ENCODE data around the gene DENND2C.

DNA sequence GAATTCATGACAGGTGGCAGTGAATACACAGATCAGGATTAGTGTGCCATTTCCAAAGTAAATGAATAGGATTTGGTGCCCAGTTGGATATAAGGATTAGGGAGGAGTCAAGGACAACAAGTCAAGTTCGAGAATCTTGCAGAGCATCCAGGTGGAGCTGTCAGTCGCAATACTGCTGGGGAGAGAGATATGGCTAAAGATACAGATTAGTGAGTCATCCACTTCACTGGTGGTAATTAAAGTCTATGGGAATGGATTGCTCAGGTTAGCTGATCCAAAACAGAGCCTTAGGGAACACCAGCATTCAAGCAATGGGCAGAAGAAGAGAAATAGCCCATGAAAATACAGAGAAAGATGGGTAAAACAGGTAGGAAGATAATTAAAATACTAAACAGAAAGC lies 115.3 kb downstream of the DENND2C start:
- TF ChIP-seq POLR2A (IDR thresholded peaks at IDR 0.05) (no peak), POLR2AphosphoS5 (IDR thresholded peaks at IDR 0.05) (no peak)
- TF ChIP-seq, protein P1, sequence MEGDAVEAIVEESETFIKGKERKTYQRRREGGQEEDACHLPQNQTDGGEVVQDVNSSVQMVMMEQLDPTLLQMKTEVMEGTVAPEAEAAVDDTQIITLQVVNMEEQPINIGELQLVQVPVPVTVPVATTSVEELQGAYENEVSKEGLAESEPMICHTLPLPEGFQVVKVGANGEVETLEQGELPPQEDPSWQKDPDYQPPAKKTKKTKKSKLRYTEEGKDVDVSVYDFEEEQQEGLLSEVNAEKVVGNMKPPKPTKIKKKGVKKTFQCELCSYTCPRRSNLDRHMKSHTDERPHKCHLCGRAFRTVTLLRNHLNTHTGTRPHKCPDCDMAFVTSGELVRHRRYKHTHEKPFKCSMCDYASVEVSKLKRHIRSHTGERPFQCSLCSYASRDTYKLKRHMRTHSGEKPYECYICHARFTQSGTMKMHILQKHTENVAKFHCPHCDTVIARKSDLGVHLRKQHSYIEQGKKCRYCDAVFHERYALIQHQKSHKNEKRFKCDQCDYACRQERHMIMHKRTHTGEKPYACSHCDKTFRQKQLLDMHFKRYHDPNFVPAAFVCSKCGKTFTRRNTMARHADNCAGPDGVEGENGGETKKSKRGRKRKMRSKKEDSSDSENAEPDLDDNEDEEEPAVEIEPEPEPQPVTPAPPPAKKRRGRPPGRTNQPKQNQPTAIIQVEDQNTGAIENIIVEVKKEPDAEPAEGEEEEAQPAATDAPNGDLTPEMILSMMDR (IDR thresholded peaks at IDR 0.05): no peak
